H9 (cell line): ENCODE data around the gene GGTLC2. TPM values are rescaled to one million over a fixed set of nuclear protein-coding genes. Genes with fewer than 3 reads are reported as not detected.

ENCODE experiments used
- DNase-seq: peaks from one replicate; pipeline ENCODE4 v3.0.0-alpha.2; 2017
- H2AFZ ChIP-seq: one replicate; pipeline ENCODE4 v1.6.1; 2013; ENCODE audit warnings: mild to moderate bottlenecking, low read length, control low read depth, moderate library complexity
- H2AK5ac ChIP-seq: 2 replicates; pipeline ENCODE4 v1.6.1; 2013; ENCODE audit warnings: low read length, control low read depth, mixed read lengths; ENCODE audit not compliant: insufficient read length
- H2BK120ac ChIP-seq: one replicate; pipeline ENCODE4 v1.6.1; 2013; ENCODE audit warnings: low read depth, mild to moderate bottlenecking, low read length, control low read depth, inconsistent platforms; ENCODE audit not compliant: poor library complexity, severe bottlenecking
- H2BK12ac ChIP-seq: 2 replicates; pipeline ENCODE4 v1.6.1; 2013; ENCODE audit warnings: low read length, control low read depth, mixed read lengths, low read depth; ENCODE audit not compliant: insufficient read length
- H2BK15ac ChIP-seq: 2 replicates; pipeline ENCODE4 v1.6.1; 2013; ENCODE audit warnings: low read depth, low read length, control low read depth
- H2BK20ac ChIP-seq: one replicate; pipeline ENCODE4 v1.6.1; 2013; ENCODE audit warnings: low read depth, mild to moderate bottlenecking, low read length, control low read depth, inconsistent platforms; ENCODE audit not compliant: poor library complexity, severe bottlenecking
- H2BK5ac ChIP-seq: 2 replicates; pipeline ENCODE4 v1.6.1; 2013; ENCODE audit warnings: low read length, control low read depth, mixed read lengths; ENCODE audit not compliant: insufficient read length
- H3K14ac ChIP-seq: 2 replicates; pipeline ENCODE4 v1.6.1; 2013; ENCODE audit warnings: low read length, control low read depth; ENCODE audit not compliant: insufficient read depth
- H3K18ac ChIP-seq: 2 replicates; pipeline ENCODE4 v1.6.1; 2013; ENCODE audit warnings: low read depth, mild to moderate bottlenecking, mixed read lengths, low read length, control low read depth; ENCODE audit not compliant: insufficient read length
- H3K23ac ChIP-seq: 2 replicates; pipeline ENCODE4 v1.6.1; 2013; ENCODE audit warnings: low read length, control low read depth, mixed read lengths, low read depth; ENCODE audit not compliant: insufficient read length
- H3K23me2 ChIP-seq: 2 replicates; pipeline ENCODE4 v1.6.1; 2013; ENCODE audit warnings: low read depth, mild to moderate bottlenecking, mixed read lengths, low read length, control low read depth; ENCODE audit not compliant: insufficient read length, poor library complexity, severe bottlenecking
- H3K27ac ChIP-seq: 2 replicates; pipeline ENCODE4 v1.5.1; 2013; ENCODE audit warnings: low read length, control low read depth, mixed read lengths, low read depth; ENCODE audit not compliant: insufficient read length
- H3K27me3 ChIP-seq: 2 replicates; pipeline ENCODE4 v1.6.1; 2013; ENCODE audit warnings: low read length, control low read depth, inconsistent platforms; ENCODE audit not compliant: insufficient read depth
- H3K4ac ChIP-seq: 2 replicates; pipeline ENCODE4 v1.6.1; 2013; ENCODE audit warnings: low read depth, mild to moderate bottlenecking, control low read depth, inconsistent platforms, low read length, moderate library complexity
- H3K4me1 ChIP-seq: 2 replicates; pipeline ENCODE4 v1.6.1; 2013; ENCODE audit warnings: low read length, control low read depth, inconsistent platforms; ENCODE audit not compliant: insufficient read depth
- H3K4me2 ChIP-seq: 2 replicates; pipeline ENCODE4 v1.6.1; 2013; ENCODE audit warnings: low read length, control low read depth, mixed read lengths; ENCODE audit not compliant: insufficient read length, insufficient read depth
- H3K56ac ChIP-seq: 2 replicates; pipeline ENCODE4 v1.6.1; 2013; ENCODE audit warnings: low read depth, mild to moderate bottlenecking, mixed read lengths, low read length, control low read depth; ENCODE audit not compliant: insufficient read length
- H3K79me1 ChIP-seq: 2 replicates; pipeline ENCODE4 v1.6.1; 2013; ENCODE audit warnings: low read depth, mild to moderate bottlenecking, moderate library complexity, low read length, control low read depth, inconsistent platforms; ENCODE audit not compliant: insufficient read depth, poor library complexity, severe bottlenecking
- H3K79me2 ChIP-seq: 2 replicates; pipeline ENCODE4 v1.6.1; 2013; ENCODE audit warnings: low read length, control low read depth, inconsistent platforms; ENCODE audit not compliant: insufficient read depth
- H3K9ac ChIP-seq: 2 replicates; pipeline ENCODE4 v1.6.1; 2013; ENCODE audit warnings: low read length, control low read depth, mixed read lengths; ENCODE audit not compliant: insufficient read length; ENCODE audit errors: extremely low read depth
- H3K9me3 ChIP-seq: one replicate; pipeline ENCODE4 v1.6.1; 2013; ENCODE audit warnings: low read depth, low read length, inconsistent platforms; ENCODE audit not compliant: control insufficient read depth
- H3T11ph ChIP-seq: one replicate; pipeline ENCODE4 v1.6.1; 2013; ENCODE audit warnings: mild to moderate bottlenecking, low read length, control low read depth, inconsistent platforms
- H4K20me1 ChIP-seq: one replicate; pipeline ENCODE4 v1.6.1; 2013; ENCODE audit not compliant: control insufficient read depth, insufficient read length, insufficient read depth
- H4K5ac ChIP-seq: 2 replicates; pipeline ENCODE4 v1.6.1; 2013; ENCODE audit warnings: low read depth, mild to moderate bottlenecking, mixed read lengths, low read length, control low read depth; ENCODE audit not compliant: insufficient read length
- H4K8ac ChIP-seq: replicated peaks from 2 replicates; pipeline ENCODE4 v1.6.1; 2013; ENCODE audit warnings: low read length, control low read depth, mixed read lengths, low read depth; ENCODE audit not compliant: insufficient read length
- H4K91ac ChIP-seq: 2 replicates; pipeline ENCODE4 v1.6.1; 2013; ENCODE audit warnings: low read depth, mild to moderate bottlenecking, moderate library complexity, mixed read lengths, low read length, control low read depth; ENCODE audit not compliant: insufficient read length
- H3K27ac Mint-ChIP-seq, 3 experiments: 2 replicates in 2 of 3; 3 replicates in 1 of 3; pipeline ENCODE4 v1.8.0; 2020 to 2021; ENCODE audit warnings: mixed read lengths in 3 of 3, mild to moderate bottlenecking in 1 of 3, moderate library complexity in 1 of 3
- H3K27me3 Mint-ChIP-seq: 2 replicates; pipeline ENCODE4 v1.8.0; 2021; ENCODE audit warnings: low read depth, mild to moderate bottlenecking, moderate library complexity, mixed read lengths
- H3K36me3 Mint-ChIP-seq, 3 experiments: 2 replicates in 2 of 3; 3 replicates in 1 of 3; pipeline ENCODE4 v1.8.0; 2020 to 2021; ENCODE audit warnings: low read depth in 3 of 3, mixed read lengths in 3 of 3; ENCODE audit not compliant: insufficient read depth in 1 of 3
- H3K4me1 Mint-ChIP-seq, 2 experiments: 2 replicates each; pipeline ENCODE4 v1.8.0; 2020; ENCODE audit warnings: mixed read lengths in 2 of 2
- H3K4me3 Mint-ChIP-seq, 2 experiments: 2 replicates in 1 of 2; 3 replicates in 1 of 2; pipeline ENCODE4 v1.8.0; 2020 to 2021; ENCODE audit warnings: mild to moderate bottlenecking in 2 of 2, mixed read lengths in 2 of 2, moderate library complexity in 1 of 2
- H3K9me3 Mint-ChIP-seq, 2 experiments: 2 replicates in 1 of 2; 3 replicates in 1 of 2; pipeline ENCODE4 v1.8.0; 2020; ENCODE audit warnings: mild to moderate bottlenecking in 2 of 2, mixed read lengths in 2 of 2, moderate library complexity in 1 of 2
- WGBS: extraction: QIAGEN DNeasy Blood & Tissue Kit; methylation state at CpG from one replicate; pipeline ENCODE4 v1.1.7; 2013; ENCODE audit warnings: missing lambda C conversion rate, low lambda C conversion rate, mixed read lengths; ENCODE audit not compliant: insufficient read length; ENCODE audit errors: extremely low coverage; 5-methylcytosine and 5-hydroxymethylcytosine counted together
- total RNA-seq: library from RNA; stranded (reverse); gene quantifications from 2 replicates; pipeline ENCODE4 v1.2.1, GENCODE V29; 2021
- TF ChIP-seq, protein P1 (sequence below): fragments of 200-600 bp; sonication (generic); conservative IDR thresholded peaks from 3 replicates; pipeline ENCODE4 v1.8.0; 2021; ENCODE audit warnings: antibody characterized with exemption, mild to moderate bottlenecking

GGTLC2 gene
- total RNA-seq, 1 experiment from 2014 or later: not detected

- H4K8ac ChIP-seq: no peak overlapping the region
- H3K18ac ChIP-seq: no peak overlapping the region
- no peak overlapping the region for H2AFZ ChIP-seq
- no peaks in the 10 kb centered on the region for H3K9me3 ChIP-seq
- H3K27me3 Mint-ChIP-seq: peaks cover 100% of the 10 kb centered on the region
- no peak overlapping the region for H3K27ac Mint-ChIP-seq
- no peaks in the 10 kb centered on the region for H4K20me1 ChIP-seq
- no peak overlapping the region for H2BK120ac ChIP-seq
- H3K4me3 Mint-ChIP-seq: no peak overlapping the region
- H3K23ac ChIP-seq: no peak overlapping the region
- no peak overlapping the region for H3K4ac ChIP-seq
- H4K91ac ChIP-seq: no peak overlapping the region
- no peak overlapping the region for H3K27ac ChIP-seq
- H3K79me2 ChIP-seq: no peaks in the 10 kb centered on the region
- H2BK12ac ChIP-seq: no peak overlapping the region
- H3K9me3 Mint-ChIP-seq: peaks cover 3 to 10% of the 10 kb centered on the region in 2 experiments; a peak in 4 of 5 replicates
- no peaks in the 10 kb centered on the region for H3K4me1 ChIP-seq
- no peak overlapping the region for H2BK15ac ChIP-seq
- no peaks in the 10 kb centered on the region for H3K79me1 ChIP-seq
- no peak overlapping the region for H3K14ac ChIP-seq
- no peak overlapping the region for H2BK20ac ChIP-seq
- no peak overlapping the region for H4K5ac ChIP-seq
- H2BK5ac ChIP-seq: no peak overlapping the region
- no peaks in the 10 kb centered on the region for H3K36me3 Mint-ChIP-seq
- TF ChIP-seq, protein P1, sequence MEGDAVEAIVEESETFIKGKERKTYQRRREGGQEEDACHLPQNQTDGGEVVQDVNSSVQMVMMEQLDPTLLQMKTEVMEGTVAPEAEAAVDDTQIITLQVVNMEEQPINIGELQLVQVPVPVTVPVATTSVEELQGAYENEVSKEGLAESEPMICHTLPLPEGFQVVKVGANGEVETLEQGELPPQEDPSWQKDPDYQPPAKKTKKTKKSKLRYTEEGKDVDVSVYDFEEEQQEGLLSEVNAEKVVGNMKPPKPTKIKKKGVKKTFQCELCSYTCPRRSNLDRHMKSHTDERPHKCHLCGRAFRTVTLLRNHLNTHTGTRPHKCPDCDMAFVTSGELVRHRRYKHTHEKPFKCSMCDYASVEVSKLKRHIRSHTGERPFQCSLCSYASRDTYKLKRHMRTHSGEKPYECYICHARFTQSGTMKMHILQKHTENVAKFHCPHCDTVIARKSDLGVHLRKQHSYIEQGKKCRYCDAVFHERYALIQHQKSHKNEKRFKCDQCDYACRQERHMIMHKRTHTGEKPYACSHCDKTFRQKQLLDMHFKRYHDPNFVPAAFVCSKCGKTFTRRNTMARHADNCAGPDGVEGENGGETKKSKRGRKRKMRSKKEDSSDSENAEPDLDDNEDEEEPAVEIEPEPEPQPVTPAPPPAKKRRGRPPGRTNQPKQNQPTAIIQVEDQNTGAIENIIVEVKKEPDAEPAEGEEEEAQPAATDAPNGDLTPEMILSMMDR: no peak
- DNase-seq: no peak
- no peak overlapping the region for H3T11ph ChIP-seq
- H3K4me1 Mint-ChIP-seq: no peaks in the 10 kb centered on the region
- peaks cover 16% of the 10 kb centered on the region; the same call in 1 of the 2 replicates for H3K27me3 ChIP-seq
- H3K56ac ChIP-seq: no peak overlapping the region
- H3K23me2 ChIP-seq: no peaks in the 10 kb centered on the region
- WGBS: no CpG with 5 or more reads among the region's 4 CpGs
- no peak overlapping the region for H3K9ac ChIP-seq
- no peak overlapping the region for H3K4me2 ChIP-seq
- no peak overlapping the region for H2AK5ac ChIP-seq
Measured at GRCh38 chr22:22678970-22679369, 34.6 kb downstream of the GGTLC2 start.
